ENCODE measurements around the gene ATP8B1. TPM values are rescaled to one million over a fixed set of nuclear protein-coding genes. Genes with fewer than 3 reads are reported as not detected.
A peak's percentile ranks its signal among the peaks of the same experiment; 100 is the strongest.

ATP8B1 gene
- total RNA-seq, 1 experiment from 2014 or later = 1.4 TPM

DNA sequence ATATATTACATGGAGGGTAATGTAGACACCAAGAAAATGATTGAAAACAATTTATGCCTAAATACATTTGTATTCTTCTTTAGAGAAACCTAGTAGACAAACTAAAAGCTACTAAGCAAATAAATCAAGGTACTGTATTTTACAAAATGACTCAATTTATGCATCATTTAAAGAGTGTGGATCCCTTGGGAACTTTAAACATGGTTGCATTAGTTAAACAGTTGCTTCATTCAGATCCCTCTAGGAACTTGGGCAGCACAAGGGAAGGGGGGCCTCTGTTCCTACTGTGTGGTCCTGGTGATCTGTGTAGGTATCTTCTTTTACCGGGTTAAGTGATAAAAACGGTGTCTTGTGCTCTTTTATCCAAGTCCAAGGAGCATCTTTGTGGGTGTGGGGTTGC is 31.5 kb upstream of the ATP8B1 start:
- no peak overlapping the region for H3K4me3 Mint-ChIP-seq (ENCODE audit: unreplicated experiment)
- H3K36me3 Mint-ChIP-seq (ENCODE audit: insufficient read depth, unreplicated experiment) = peaks cover 13% of the 10 kb centered on the region
- H3K4me1 Mint-ChIP-seq (ENCODE audit: insufficient read depth, unreplicated experiment) = peaks cover 6% of the 10 kb centered on the region
- peaks cover 7% of the 10 kb centered on the region for H3K9me3 Mint-ChIP-seq (ENCODE audit: unreplicated experiment)
- no TSS peak for BruUV-seq (replicated peaks)
- TF ChIP-seq, protein P1, sequence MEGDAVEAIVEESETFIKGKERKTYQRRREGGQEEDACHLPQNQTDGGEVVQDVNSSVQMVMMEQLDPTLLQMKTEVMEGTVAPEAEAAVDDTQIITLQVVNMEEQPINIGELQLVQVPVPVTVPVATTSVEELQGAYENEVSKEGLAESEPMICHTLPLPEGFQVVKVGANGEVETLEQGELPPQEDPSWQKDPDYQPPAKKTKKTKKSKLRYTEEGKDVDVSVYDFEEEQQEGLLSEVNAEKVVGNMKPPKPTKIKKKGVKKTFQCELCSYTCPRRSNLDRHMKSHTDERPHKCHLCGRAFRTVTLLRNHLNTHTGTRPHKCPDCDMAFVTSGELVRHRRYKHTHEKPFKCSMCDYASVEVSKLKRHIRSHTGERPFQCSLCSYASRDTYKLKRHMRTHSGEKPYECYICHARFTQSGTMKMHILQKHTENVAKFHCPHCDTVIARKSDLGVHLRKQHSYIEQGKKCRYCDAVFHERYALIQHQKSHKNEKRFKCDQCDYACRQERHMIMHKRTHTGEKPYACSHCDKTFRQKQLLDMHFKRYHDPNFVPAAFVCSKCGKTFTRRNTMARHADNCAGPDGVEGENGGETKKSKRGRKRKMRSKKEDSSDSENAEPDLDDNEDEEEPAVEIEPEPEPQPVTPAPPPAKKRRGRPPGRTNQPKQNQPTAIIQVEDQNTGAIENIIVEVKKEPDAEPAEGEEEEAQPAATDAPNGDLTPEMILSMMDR (IDR thresholded peaks at IDR 0.05; ENCODE audit: unreplicated experiment) = no peak
- ChIA-PET POLR2A (no interaction called here), CTCF (no interaction called here)
- intact Hi-C loops (cut with micrococcal nuclease) = no loop called here
- H3K27ac Mint-ChIP-seq (ENCODE audit: low read depth, unreplicated experiment) = no peak overlapping the region
- DNase-seq (ENCODE audit: unreplicated experiment) = no peak
- no peaks in the 10 kb centered on the region for H3K27me3 Mint-ChIP-seq (ENCODE audit: insufficient read depth, unreplicated experiment)

DNA sequence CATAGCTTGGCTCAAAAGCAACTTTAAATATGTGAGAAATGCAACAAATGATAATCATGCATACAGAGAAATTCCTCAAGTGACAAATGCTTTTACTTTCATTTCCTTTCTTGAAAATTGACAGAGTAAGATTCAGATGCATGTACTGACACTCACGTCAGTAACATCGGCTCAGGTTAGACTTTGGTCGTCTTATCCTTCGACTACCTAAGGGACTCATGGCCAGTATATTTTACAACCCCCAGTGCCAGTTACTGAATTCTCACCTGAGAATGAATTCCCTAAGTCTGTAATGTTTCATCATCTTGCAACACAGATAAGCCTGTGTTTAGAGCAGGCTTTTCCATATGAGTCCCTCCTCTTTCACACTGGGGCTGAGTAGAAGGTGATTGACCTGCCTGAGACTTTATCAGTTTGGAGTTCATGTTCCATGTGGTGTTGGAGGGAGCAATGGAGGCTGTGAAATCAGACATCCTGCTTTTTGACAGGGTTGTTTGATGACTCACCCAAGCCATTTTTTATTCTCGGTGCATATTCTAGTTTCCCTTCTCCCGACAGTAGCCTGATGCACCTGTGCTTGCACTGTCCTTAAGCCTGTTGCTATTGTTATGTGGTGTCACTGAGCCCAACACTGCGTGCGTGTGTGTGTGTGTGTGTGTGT is 30.5 kb upstream of the ATP8B1 start:
- H3K4me3 Mint-ChIP-seq (ENCODE audit: unreplicated experiment) = no peak overlapping the region
- TF ChIP-seq, protein P1 (IDR thresholded peaks at IDR 0.05; ENCODE audit: unreplicated experiment) = no peak
- ChIA-PET POLR2A (interaction anchor here (1.1 kb wide), 1 partner anchor 13 kb away, joined by 4 read pairs; no protein-coding TSS in a partner anchor), CTCF (interaction anchor here (0.6 to 0.7 kb wide), 2 partner anchors 9 to 40 kb away, joined by 3 read pairs; no protein-coding TSS in a partner anchor)
- DNase-seq (ENCODE audit: unreplicated experiment) = peak; percentile 18
- intact Hi-C loops (cut with micrococcal nuclease) = no loop called here
- no peak overlapping the region for H3K27ac Mint-ChIP-seq (ENCODE audit: low read depth, unreplicated experiment)
- peaks cover 9% of the 10 kb centered on the region for H3K36me3 Mint-ChIP-seq (ENCODE audit: insufficient read depth, unreplicated experiment)
- no TSS peak for BruUV-seq (replicated peaks)
- H3K9me3 Mint-ChIP-seq (ENCODE audit: unreplicated experiment) = peaks cover 7% of the 10 kb centered on the region
- H3K27me3 Mint-ChIP-seq (ENCODE audit: insufficient read depth, unreplicated experiment) = no peaks in the 10 kb centered on the region
- H3K4me1 Mint-ChIP-seq (ENCODE audit: insufficient read depth, unreplicated experiment) = peaks cover 6% of the 10 kb centered on the region

DNA sequence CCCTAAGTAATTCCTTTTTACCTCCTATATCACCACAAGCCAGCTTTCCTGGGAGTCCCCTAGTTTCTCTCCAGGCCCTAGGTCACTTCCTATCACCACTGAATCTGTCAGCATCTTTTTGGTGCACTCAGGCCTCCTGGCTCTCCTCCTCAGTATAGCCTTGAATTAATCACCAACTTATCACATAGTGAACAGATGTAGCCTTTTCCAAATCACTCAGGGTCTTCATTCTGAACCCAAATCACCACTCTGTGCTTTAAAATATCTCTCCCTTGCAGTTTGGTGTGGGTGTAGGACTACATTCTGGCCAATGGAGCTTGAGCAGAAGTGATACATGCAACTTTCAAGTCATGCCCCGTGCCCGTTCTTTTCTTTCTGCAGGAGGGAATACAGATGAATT is 29.6 kb upstream of the ATP8B1 start:
- Mint-ChIP-seq H3K9me3 (ENCODE audit: unreplicated experiment) (peaks cover 7% of the 10 kb centered on the region), H3K36me3 (ENCODE audit: insufficient read depth, unreplicated experiment) (peaks cover 6% of the 10 kb centered on the region), H3K4me3 (ENCODE audit: unreplicated experiment) (no peak overlapping the region), H3K27me3 (ENCODE audit: insufficient read depth, unreplicated experiment) (no peaks in the 10 kb centered on the region), H3K27ac (ENCODE audit: low read depth, unreplicated experiment) (no peak overlapping the region), H3K4me1 (ENCODE audit: insufficient read depth, unreplicated experiment) (peaks cover 6% of the 10 kb centered on the region)
- POLR2A ChIA-PET = interaction anchor here (1.1 to 1.2 kb wide), 2 partner anchors 13 to 14 kb away, joined by 3 to 4 read pairs; no protein-coding TSS in a partner anchor
- CTCF ChIA-PET = interaction anchor here (0.7 kb wide), 1 partner anchor 8 kb away, joined by 3 read pairs; no protein-coding TSS in a partner anchor
- TF ChIP-seq, protein P1 (IDR thresholded peaks at IDR 0.05; ENCODE audit: unreplicated experiment) = no peak
- intact Hi-C loops (cut with micrococcal nuclease) = no loop called here
- DNase-seq (ENCODE audit: unreplicated experiment) = no peak
- BruUV-seq (replicated peaks) = no TSS peak

DNA sequence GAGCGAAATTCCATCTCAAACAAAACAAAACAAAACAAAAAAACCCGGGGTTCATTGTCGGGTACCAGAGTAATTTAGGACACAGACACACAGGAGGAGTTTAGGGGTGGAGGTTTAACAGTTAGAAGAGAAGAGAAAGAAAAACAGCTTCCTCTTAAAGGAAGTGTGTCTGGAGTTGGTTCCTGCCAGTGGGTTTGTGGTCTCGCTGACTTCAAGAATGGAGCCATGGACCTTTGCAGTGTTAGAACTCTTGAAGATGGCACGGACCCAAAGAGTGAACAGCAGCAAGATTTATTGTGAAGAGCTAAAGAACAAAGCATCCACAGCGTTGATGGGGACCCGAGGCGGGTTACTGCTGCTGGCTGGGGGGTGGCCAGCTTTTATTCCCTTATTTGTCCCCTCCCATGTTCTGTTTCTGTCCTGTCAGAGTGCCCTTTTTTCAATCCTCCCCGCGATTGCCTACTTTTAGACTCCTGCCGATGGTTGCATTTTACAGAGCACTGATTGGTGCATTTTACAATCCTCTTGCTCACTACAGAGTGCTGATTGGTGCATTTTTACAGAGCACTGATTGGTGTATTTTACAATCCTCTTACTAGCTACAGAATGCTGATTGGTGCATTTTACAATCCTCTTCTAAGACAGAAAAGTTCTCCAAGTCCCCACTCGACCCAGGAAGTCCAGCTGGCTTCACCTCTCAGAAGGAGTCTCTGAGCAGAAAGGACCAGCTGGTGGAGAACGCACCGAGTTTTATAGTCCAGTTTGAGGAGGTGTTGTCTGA is 28.7 kb upstream of the ATP8B1 start:
- Mint-ChIP-seq H3K4me3 (ENCODE audit: unreplicated experiment) (no peak overlapping the region), H3K36me3 (ENCODE audit: insufficient read depth, unreplicated experiment) (peaks cover 1% of the 10 kb centered on the region), H3K4me1 (ENCODE audit: insufficient read depth, unreplicated experiment) (peaks cover 6% of the 10 kb centered on the region), H3K27me3 (ENCODE audit: insufficient read depth, unreplicated experiment) (no peaks in the 10 kb centered on the region), H3K9me3 (ENCODE audit: unreplicated experiment) (peaks cover 7% of the 10 kb centered on the region), H3K27ac (ENCODE audit: low read depth, unreplicated experiment) (no peak overlapping the region)
- POLR2A ChIA-PET = interaction anchor here (1.0 to 1.2 kb wide), 3 partner anchors 8 to 15 kb away, joined by 3 read pairs; no protein-coding TSS in a partner anchor
- CTCF ChIA-PET = no interaction called here
- intact Hi-C loops (cut with micrococcal nuclease) = no loop called here
- TF ChIP-seq, protein P1 (IDR thresholded peaks at IDR 0.05; ENCODE audit: unreplicated experiment) = no peak
- BruUV-seq (replicated peaks) = no TSS peak
- no peak for DNase-seq (ENCODE audit: unreplicated experiment)
